Sigmoid colon (tissue), 4 donors: ENCODE results near the gene BIRC6.

ENCODE experiments used
- CTCF ChIP-seq, 4 experiments: fragments of 450-650 bp in 3 of 4; fragments of 200-600 bp in 1 of 4; IDR thresholded peaks; one replicate each; pipeline ENCODE4 v1.5.1; 2016 to 2019; ENCODE audit warnings: antibody characterized with exemption in 4 of 4, mild to moderate bottlenecking in 3 of 4, moderate library complexity in 2 of 4
- EP300 ChIP-seq, 4 donors: sonication (generic); formaldehyde crosslinking; IDR thresholded peaks; one replicate each; pipeline ENCODE4 v1.6.1; 2017; ENCODE audit warnings: antibody characterized with exemption in 4 of 4
- POLR2A ChIP-seq, 2 donors: fragments of 450-650 bp; IDR thresholded peaks; one replicate each; pipeline ENCODE4 v1.6.1; 2016; ENCODE audit warnings: antibody characterized with exemption in 2 of 2, mild to moderate bottlenecking in 2 of 2, moderate library complexity in 2 of 2
- POLR2AphosphoS5 ChIP-seq, 4 donors: sonication (generic); formaldehyde crosslinking; IDR thresholded peaks; one replicate each; pipeline ENCODE4 v1.6.1; 2017; ENCODE audit warnings: antibody characterized with exemption in 4 of 4

DNA sequence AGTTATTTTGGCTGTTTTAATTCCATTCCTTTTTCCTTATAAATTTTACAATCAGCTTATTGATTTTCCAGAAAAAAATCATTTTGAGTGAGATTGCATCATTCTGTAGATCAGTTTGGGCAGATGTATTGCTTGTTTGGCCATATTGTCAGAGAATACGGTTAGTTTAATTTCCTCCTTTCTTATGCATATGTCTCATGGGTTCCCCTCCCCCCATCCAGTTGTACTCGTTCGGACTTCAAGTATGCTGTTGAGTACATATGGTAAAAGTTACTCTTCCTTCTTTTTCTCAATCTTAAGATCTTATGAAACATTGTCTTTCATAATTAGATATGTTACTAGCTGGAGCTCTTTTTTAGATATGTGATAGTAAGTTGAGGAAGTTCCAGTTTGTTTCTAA is 139.8 kb downstream of the BIRC6 start:
- TF ChIP-seq CTCF (IDR thresholded peaks at IDR 0.05) (no peak), POLR2A (IDR thresholded peaks at IDR 0.05) (no peak), POLR2AphosphoS5 (IDR thresholded peaks at IDR 0.05) (no peak), EP300 (IDR thresholded peaks at IDR 0.05) (no peak)
